HepG2 (cell line): ENCODE measurements around the gene ARVCF. TPM values are rescaled to one million over a fixed set of nuclear protein-coding genes. Genes with fewer than 3 reads are reported as not detected.

Experiments
- ATAC-seq: fragments of 200-7000 bp; cut with Tn5 transposase; 3 replicates; pipeline ENCODE4 v1.9.1; 2020; ENCODE audit warnings: mild to moderate bottlenecking, moderate library complexity
- BruUV-seq: library from RNA; stranded (reverse); fragments of 400-500 nt; replicated peaks from 2 replicates; lab custom pipeline; 2021; lab: Mats Ljungman, UMichigan
- CTCF ChIA-PET: fragments of 300-600 bp; formaldehyde crosslinking; extraction: SDS; loops from one replicate; lab custom pipeline; 2021; ENCODE audit warnings: low total read pairs, inconsistent platforms, low intra/inter-chr PET ratio; lab: Yijun Ruan, JAX
- POLR2A ChIA-PET: fragments of 350-600 bp; sonication (Branson Sonifier 250); formaldehyde crosslinking; loops from one replicate; lab custom pipeline; 2020; ENCODE audit warnings: antibody characterized with exemption, inconsistent platforms; lab: Yijun Ruan, JAX
- DNase-seq: peaks from one replicate; pipeline ENCODE4 v3.0.0-alpha.2; 2015; ENCODE audit warnings: low spot score
- FAIRE-seq: peaks from 3 replicates; lab custom pipeline; 2011; peaks lifted over from hg19 to GRCh38; lab: Jason Lieb, UNC
- H2AFZ ChIP-seq: one replicate; pipeline ENCODE4 v1.6.1; 2011; ENCODE audit warnings: low read length, inconsistent platforms
- H3K27ac ChIP-seq: fragments of 300-600 bp; 3 replicates; pipeline ENCODE4 v1.8.0; 2011; ENCODE audit warnings: mixed run types, mild to moderate bottlenecking, mixed read lengths, low read length, inconsistent platforms; ENCODE audit not compliant: insufficient read depth; ENCODE audit errors: extremely low read length
- H3K27me3 ChIP-seq, 2 experiments: fragments of 200-600 bp in 1 of 2; 2 replicates in 1 of 2; 3 replicates in 1 of 2; pipeline versions ENCODE4 v1.6.0 to v1.8.0; 2011; ENCODE audit warnings: low read length in 2 of 2, mild to moderate bottlenecking in 2 of 2, moderate library complexity in 2 of 2, inconsistent platforms in 1 of 2; ENCODE audit not compliant: insufficient read depth in 2 of 2, control insufficient read depth in 1 of 2
- H3K36me3 ChIP-seq, 2 experiments: fragments of 200-600 bp in 1 of 2; replicated peaks in 1 of 2; 2 replicates in 1 of 2; 3 replicates in 1 of 2; pipeline versions ENCODE4 v1.5.1 to v1.8.0; 2011; ENCODE audit warnings: low read length in 2 of 2, inconsistent platforms in 1 of 2; ENCODE audit not compliant: insufficient read depth in 2 of 2, control insufficient read depth in 1 of 2
- H3K4me1 ChIP-seq: 2 replicates; pipeline ENCODE4 v1.5.1; 2012; ENCODE audit warnings: low read length, inconsistent platforms; ENCODE audit not compliant: insufficient read depth
- H3K4me2 ChIP-seq: 2 replicates; pipeline ENCODE4 v1.6.0; 2011; ENCODE audit warnings: low read depth, low read length, inconsistent platforms
- H3K4me3 ChIP-seq, 3 experiments: fragments of 200-600 bp in 1 of 3; sonication (generic), shearing (Covaris generic) in 1 of 3; replicated peaks in 1 of 3; 2 replicates each; pipeline ENCODE4 v1.5.1; 2011 to 2016; ENCODE audit warnings: low read length in 3 of 3, inconsistent platforms in 2 of 3, low read depth in 2 of 3, mild to moderate bottlenecking in 2 of 3, control low read depth in 1 of 3, mixed read lengths in 1 of 3; ENCODE audit not compliant: insufficient read depth in 1 of 3
- H3K79me2 ChIP-seq: one replicate; pipeline ENCODE4 v1.6.1; 2011; ENCODE audit warnings: low read length, inconsistent platforms; ENCODE audit not compliant: insufficient read depth
- H3K9ac ChIP-seq: 2 replicates; pipeline ENCODE4 v1.6.0; 2011; ENCODE audit warnings: mild to moderate bottlenecking, low read depth, low read length, inconsistent platforms; ENCODE audit not compliant: insufficient read depth
- H3K9me3 ChIP-seq: 2 replicates; pipeline ENCODE4 v1.5.1; 2012; ENCODE audit warnings: mild to moderate bottlenecking, low read length
- H4K20me1 ChIP-seq: 2 replicates; pipeline ENCODE4 v1.6.0; 2011; ENCODE audit warnings: inconsistent platforms, mild to moderate bottlenecking, low read length, moderate library complexity; ENCODE audit not compliant: insufficient read depth
- FOXP1 ChIP-seq, 2 experiments: fragments of 450-650 bp in 1 of 2; IDR thresholded peaks; 2 replicates each; pipeline ENCODE4 v1.6.1; 2017 to 2018; ENCODE audit warnings: antibody characterized with exemption in 1 of 2
- HOXA7 ChIP-seq: sonication (generic); formaldehyde crosslinking; IDR thresholded peaks from 2 replicates; pipeline ENCODE4 v1.8.1; 2022; ENCODE audit warnings: mild to moderate bottlenecking, missing genetic modification reagents, moderate library complexity
- KDM4B ChIP-seq: sonication (generic); formaldehyde crosslinking; IDR thresholded peaks from 2 replicates; pipeline ENCODE4 v1.4.0; 2020; ENCODE audit warnings: missing genetic modification reagents
- KDM5A ChIP-seq: fragments of 200-600 bp; sonication (generic); IDR thresholded peaks from 2 replicates; pipeline ENCODE4 v1.7.0; 2018; ENCODE audit warnings: antibody characterized with exemption, mild to moderate bottlenecking, low read length, borderline replicate concordance
- MAZ ChIP-seq, 2 experiments: sonication (generic) in 1 of 2; formaldehyde crosslinking in 1 of 2; IDR thresholded peaks; 2 replicates each; pipeline versions ENCODE4 v1.5.0 to v1.6.1; 2012 to 2020; ENCODE audit warnings: low read depth in 2 of 2, mild to moderate bottlenecking in 2 of 2, borderline replicate concordance in 1 of 2, improper control_type of control experiment in 1 of 2, low read length in 1 of 2, missing genetic modification reagents in 1 of 2, moderate library complexity in 1 of 2
- NAIF1 ChIP-seq: sonication (generic); formaldehyde crosslinking; IDR thresholded peaks from 2 replicates; pipeline ENCODE4 v1.5.0; 2020; ENCODE audit warnings: mild to moderate bottlenecking, missing genetic modification reagents, borderline replicate concordance
- SALL1 ChIP-seq: sonication (generic); formaldehyde crosslinking; IDR thresholded peaks from 2 replicates; pipeline ENCODE4 v1.8.0; 2022; ENCODE audit warnings: mild to moderate bottlenecking, missing genetic modification reagents
- SP4 ChIP-seq: sonication (generic); formaldehyde crosslinking; IDR thresholded peaks from 2 replicates; pipeline ENCODE4 v1.8.1; 2023; ENCODE audit warnings: mild to moderate bottlenecking, missing genetic modification reagents
- TARDBP ChIP-seq: sonication (generic); formaldehyde crosslinking; IDR thresholded peaks from 2 replicates; pipeline ENCODE4 v1.8.0; 2022; ENCODE audit warnings: mild to moderate bottlenecking, missing genetic modification reagents
- WGBS: methylation state at CpG from one replicate; pipeline ENCODE4 v1.1.6; 2017; ENCODE audit warnings: low lambda C conversion rate; 5-methylcytosine and 5-hydroxymethylcytosine counted together
- in situ Hi-C: cut with HindIII; loops from 2 replicates; pipeline ENCODE4 v1.10.0; 2017; ENCODE audit warnings: low pct_unique_long_range_greater_than_20kb; ENCODE audit not compliant: extremely low pct_ligation_motif_present
- intact Hi-C: fragments of 100-400 bp; cut with micrococcal nuclease; formaldehyde crosslinking; loops from one replicate; pipeline ENCODE4 v1.10.0; 2022; ENCODE audit not compliant: unreplicated experiment
- polyA plus RNA-seq, 8 experiments: library from polyadenylated mRNA; depleted of rRNA in 3 of 8; stranded (reverse) in 7 of 8; unstranded in 1 of 8; fragments of >200 nt; fragmentation: Illumina TruSeq in 4 of 8; extraction: Trizol in 4 of 8; gene quantifications; 2 replicates each; pipeline versions ENCODE4 v1.2.1 to v1.2.3, GENCODE V29; 2011 to 2016; ENCODE audit warnings: low read depth in 4 of 8, missing spikeins in 1 of 8, mixed read lengths in 1 of 8; ENCODE audit not compliant: insufficient read depth in 1 of 8
- total RNA-seq, 5 experiments: library from RNA; depleted of rRNA; stranded (reverse); fragments of >200 nt; fragmentation: Illumina TruSeq; extraction: Trizol; gene quantifications; 2 replicates each; pipeline ENCODE4 v1.2.3, GENCODE V29; 2016; ENCODE audit warnings: low read depth in 1 of 5
- TF ChIP-seq, protein P1 (sequence below): IDR thresholded peaks from 2 replicates; pipeline ENCODE4 v1.6.1; 2016; ENCODE audit warnings: missing compliant biosample characterization, missing genetic modification reagents, borderline replicate concordance
- TF ChIP-seq, protein P2 (sequence below): IDR thresholded peaks from 2 replicates; pipeline ENCODE4 v1.6.1; 2016
- TF ChIP-seq, protein P3 (sequence below), 2 experiments: sonication (generic) in 1 of 2; formaldehyde crosslinking in 1 of 2; IDR thresholded peaks; 2 replicates each; pipeline versions ENCODE4 v1.5.1 to v1.6.1; 2011 to 2020; ENCODE audit warnings: borderline replicate concordance in 1 of 2, low read depth in 1 of 2, low read length in 1 of 2, mild to moderate bottlenecking in 1 of 2, missing genetic modification reagents in 1 of 2, moderate library complexity in 1 of 2

The ARVCF gene
- total and polyA plus RNA-seq, 2 of the 13 experiments (the other 11 are each of a cell fraction or from before 2014, with no cell fraction given), result 16.4 to 17.7 TPM

DNA sequence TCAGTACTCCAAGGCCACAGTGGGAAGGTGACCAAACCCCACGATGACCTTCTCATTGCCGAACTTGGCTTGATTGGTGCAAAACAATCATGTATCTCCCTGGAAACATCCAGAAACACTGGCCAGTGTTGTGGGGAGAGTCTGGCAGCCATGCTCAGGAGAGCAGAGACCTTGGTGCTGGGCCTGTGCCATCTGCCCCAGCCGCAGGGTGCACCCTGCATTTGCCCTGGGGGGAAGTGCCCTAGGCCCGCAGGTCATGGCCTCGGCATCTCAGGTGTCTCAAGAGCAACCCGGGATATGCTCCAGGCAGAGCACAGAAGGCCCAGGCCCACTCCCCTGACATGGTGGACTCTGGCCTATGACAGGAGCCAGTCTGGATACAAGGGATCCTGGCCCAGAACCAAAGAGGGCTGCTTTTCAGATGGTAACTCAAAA, 23.7 kb downstream of the ARVCF start:
- Histone ChIP-seq H3K4me2 (no peak overlapping the region), H3K79me2 (no peaks in the 10 kb centered on the region), H4K20me1 (no peaks in the 10 kb centered on the region), H3K27me3 (0 out of 5 replicates have a peak, but pooled peaks cover 0 to 1% of the 10 kb centered on the region in 2 experiments), H3K36me3 (no peaks in the 10 kb centered on the region; a peak in 1 of 5 replicates), H3K27ac (no peak overlapping the region)
- CTCF ChIA-PET, result no interaction called here
- TF ChIP-seq SP4 (CRISPR knock-in tag) (no peak), FOXP1 (IDR thresholded peaks at IDR 0.05) (no peak), FOXP1 (CRISPR knock-in tag; IDR thresholded peaks at IDR 0.05) (no peak), NAIF1 (CRISPR knock-in tag) (no peak), HOXA7 (CRISPR knock-in tag) (no peak), SALL1 (CRISPR knock-in tag) (no peak), KDM5A (no peak), TARDBP (CRISPR knock-in tag) (no peak), MAZ (IDR thresholded peaks at IDR 0.05; ENCODE audit: borderline replicate concordance, low read depth, low read length) (no peak), MAZ (CRISPR knock-in tag; IDR thresholded peaks at IDR 0.05; ENCODE audit: low read depth) (no peak), KDM4B (CRISPR knock-in tag) (no peak)
- TF ChIP-seq, protein P1, sequence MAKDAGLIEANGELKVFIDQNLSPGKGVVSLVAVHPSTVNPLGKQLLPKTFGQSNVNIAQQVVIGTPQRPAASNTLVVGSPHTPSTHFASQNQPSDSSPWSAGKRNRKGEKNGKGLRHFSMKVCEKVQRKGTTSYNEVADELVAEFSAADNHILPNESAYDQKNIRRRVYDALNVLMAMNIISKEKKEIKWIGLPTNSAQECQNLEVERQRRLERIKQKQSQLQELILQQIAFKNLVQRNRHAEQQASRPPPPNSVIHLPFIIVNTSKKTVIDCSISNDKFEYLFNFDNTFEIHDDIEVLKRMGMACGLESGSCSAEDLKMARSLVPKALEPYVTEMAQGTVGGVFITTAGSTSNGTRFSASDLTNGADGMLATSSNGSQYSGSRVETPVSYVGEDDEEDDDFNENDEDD (CRISPR knock-in tag), result no peak
- TF ChIP-seq, protein P2, sequence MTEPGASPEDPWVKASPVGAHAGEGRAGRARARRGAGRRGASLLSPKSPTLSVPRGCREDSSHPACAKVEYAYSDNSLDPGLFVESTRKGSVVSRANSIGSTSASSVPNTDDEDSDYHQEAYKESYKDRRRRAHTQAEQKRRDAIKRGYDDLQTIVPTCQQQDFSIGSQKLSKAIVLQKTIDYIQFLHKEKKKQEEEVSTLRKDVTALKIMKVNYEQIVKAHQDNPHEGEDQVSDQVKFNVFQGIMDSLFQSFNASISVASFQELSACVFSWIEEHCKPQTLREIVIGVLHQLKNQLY (CRISPR knock-in tag), result no peak
- TF ChIP-seq, protein P3, sequence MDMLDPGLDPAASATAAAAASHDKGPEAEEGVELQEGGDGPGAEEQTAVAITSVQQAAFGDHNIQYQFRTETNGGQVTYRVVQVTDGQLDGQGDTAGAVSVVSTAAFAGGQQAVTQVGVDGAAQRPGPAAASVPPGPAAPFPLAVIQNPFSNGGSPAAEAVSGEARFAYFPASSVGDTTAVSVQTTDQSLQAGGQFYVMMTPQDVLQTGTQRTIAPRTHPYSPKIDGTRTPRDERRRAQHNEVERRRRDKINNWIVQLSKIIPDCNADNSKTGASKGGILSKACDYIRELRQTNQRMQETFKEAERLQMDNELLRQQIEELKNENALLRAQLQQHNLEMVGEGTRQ (IDR thresholded peaks at IDR 0.05; ENCODE audit: low read depth, low read length), result no peak
- TF ChIP-seq, protein P3 (CRISPR knock-in tag; IDR thresholded peaks at IDR 0.05; ENCODE audit: borderline replicate concordance), result no peak
- TF ChIP-seq, all 625 proteins: peak for 0
- no peak for FAIRE-seq
- Histone ChIP-seq H2AFZ (no peak overlapping the region), H3K4me3 (no peak overlapping the region), H3K4me1 (no peaks in the 10 kb centered on the region; the same call in 1 of the 2 replicates), H3K9me3 (no peaks in the 10 kb centered on the region), H3K9ac (no peak overlapping the region)
- DNase-seq, result no peak
- 67% methylated on average over 3 of the region's 6 CpGs for WGBS
- POLR2A ChIA-PET, result no interaction called here
- BruUV-seq, result no TSS peak
- in situ Hi-C loops, result no loop called here
- intact Hi-C loops, result no loop called here
- ATAC-seq, result no peak
